D721Med (cell line): ENCODE measurements around the gene C15orf39.
A peak's percentile ranks its signal among the peaks of the same experiment; 100 is the strongest.

Experiments used
- DNase-seq: peaks from one replicate; pipeline ENCODE4 v3.0.0; 2011; ENCODE audit warnings: low spot score; ENCODE audit not compliant: insufficient read length
- FAIRE-seq: peaks from 2 replicates; lab custom pipeline; 2011; peaks lifted over from hg19 to GRCh38; lab: Jason Lieb, UNC
- TF ChIP-seq, protein P1 (sequence below): IDR thresholded peaks from 2 replicates; pipeline ENCODE4 v1.5.1; 2012; ENCODE audit warnings: mild to moderate bottlenecking, control low read depth; ENCODE audit not compliant: insufficient read depth; ENCODE audit errors: missing control alignments

Gene C15orf39

DNA sequence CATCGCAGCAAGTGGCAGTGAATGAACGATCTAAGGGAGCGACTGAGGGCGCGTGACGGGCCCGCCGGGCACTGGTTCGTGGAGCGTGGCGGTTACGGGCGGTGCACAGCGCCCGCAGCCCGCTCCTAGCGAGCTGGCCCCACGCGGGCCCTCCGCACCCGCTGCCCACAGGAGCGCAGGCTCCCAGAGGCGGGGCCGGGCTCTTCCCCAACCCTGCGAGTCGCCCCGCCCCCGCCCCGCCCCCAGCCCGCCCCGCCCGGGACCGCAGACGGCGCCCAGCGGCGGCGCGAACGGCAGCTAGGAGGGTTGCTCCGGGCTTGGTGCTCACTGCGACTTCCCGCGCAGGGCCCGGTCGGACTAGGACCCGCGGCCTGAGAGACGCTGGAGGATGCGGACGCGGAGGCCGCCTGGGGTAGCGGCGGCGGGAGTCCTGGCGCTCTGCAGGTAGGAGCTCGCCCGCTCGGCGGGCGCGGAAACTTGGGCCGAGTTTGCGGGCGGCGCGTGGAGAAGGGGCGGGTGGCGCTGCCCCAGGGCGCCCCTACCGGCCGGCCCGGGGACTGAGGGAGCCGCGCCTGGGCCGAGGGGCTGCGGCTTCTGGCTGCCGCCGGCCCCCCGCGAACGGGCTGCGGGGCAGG, at the start of gene C15orf39:
Gene C15orf39 (plus strand): TSS at position 267 of the 635 bp plus-strand sequence. CDS start 4,167 bp downstream, outside the sequence.
- FAIRE-seq: no peak
- TF ChIP-seq, protein P1, sequence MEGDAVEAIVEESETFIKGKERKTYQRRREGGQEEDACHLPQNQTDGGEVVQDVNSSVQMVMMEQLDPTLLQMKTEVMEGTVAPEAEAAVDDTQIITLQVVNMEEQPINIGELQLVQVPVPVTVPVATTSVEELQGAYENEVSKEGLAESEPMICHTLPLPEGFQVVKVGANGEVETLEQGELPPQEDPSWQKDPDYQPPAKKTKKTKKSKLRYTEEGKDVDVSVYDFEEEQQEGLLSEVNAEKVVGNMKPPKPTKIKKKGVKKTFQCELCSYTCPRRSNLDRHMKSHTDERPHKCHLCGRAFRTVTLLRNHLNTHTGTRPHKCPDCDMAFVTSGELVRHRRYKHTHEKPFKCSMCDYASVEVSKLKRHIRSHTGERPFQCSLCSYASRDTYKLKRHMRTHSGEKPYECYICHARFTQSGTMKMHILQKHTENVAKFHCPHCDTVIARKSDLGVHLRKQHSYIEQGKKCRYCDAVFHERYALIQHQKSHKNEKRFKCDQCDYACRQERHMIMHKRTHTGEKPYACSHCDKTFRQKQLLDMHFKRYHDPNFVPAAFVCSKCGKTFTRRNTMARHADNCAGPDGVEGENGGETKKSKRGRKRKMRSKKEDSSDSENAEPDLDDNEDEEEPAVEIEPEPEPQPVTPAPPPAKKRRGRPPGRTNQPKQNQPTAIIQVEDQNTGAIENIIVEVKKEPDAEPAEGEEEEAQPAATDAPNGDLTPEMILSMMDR: peak; percentile 49
- DNase-seq: peak; percentile 95

DNA sequence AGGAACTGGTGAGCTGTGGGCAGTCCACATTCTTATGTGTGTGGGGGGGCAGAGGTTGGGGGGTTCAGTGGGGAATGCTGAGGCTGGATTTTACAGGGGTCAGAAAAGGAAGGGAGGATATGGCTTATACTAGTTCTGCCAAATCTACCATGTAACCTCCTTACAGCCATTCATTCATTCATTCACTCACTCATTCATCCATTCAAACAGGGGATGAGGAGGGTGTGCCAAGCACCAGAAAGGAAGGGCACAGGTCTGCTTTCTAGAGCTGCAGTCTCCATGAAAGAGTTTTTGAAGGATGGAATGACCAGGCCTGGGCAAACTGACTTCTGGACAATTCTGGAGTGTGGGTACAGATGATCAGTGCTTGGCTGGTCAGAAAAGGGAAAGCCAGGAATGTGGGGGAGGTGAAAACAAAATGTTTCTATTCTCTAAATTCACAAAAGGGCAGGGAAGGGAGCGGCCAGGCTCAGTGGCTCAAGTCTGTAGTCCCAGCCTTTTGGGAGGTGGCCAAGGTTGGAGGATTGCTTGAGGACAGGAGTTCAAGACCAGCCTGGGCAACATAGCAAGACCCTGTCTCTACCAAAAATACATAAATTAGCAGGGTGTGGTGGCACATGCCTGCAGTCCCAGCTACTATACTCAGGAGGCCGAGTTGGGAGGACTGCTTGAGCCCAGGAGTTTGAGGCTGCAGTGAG, 49.2 kb upstream of the C15orf39 start:
- TF ChIP-seq, protein P1: no peak
- no peak for DNase-seq
- no peak for FAIRE-seq

GRCh38 chr15:75153087-75153486, 48.6 kb upstream of the C15orf39 start:
- no peak for DNase-seq
- no peak for FAIRE-seq

GRCh38 chr15:75153565-75154276, 48.0 kb upstream of the C15orf39 start:
- TF ChIP-seq, protein P1: no peak
- DNase-seq: no peak
- FAIRE-seq: no peak

More at GRCh38 chr15:75153087-75153486, 48.6 kb upstream of the C15orf39 start:
- TF ChIP-seq, protein P1: no peak

DNA sequence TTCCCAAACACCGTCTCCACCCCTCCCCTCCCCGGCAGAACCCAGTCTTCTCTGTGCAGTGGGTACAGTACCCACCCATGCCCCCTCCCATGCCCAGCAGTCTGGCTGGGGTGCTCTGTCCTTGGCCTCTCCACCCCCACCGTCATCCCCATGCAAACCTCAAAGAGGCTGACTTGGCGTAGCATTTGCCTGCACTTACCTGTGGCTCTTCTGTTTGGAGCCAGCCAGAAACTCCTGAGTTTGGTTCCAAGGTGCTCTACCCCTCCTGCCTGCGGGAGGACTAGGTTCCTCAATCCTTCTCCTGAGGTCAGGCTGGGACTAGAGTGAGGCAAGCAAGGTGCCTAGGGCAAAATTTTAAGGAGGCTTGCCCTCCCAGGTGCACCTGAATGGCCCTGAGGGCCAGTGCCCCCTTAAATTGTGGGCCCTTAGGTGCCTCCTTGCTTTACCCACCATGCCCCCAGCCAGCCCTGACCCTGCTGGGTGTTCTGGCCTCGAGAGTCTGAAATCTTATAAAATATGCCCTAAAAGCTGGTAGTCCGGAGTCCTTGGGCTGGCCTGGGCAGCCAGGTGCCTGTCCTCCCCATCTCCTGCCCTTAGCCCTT, 47.1 kb upstream of the C15orf39 start:
- DNase-seq (no peak), FAIRE-seq (no peak)
- TF ChIP-seq, protein P1: no peak

- TF ChIP-seq, protein P1: no peak
- DNase-seq (no peak), FAIRE-seq (no peak)
Measured at GRCh38 chr15:75156326-75157215, 45.1 kb upstream of the C15orf39 start.
